Activated naive CD4-positive, alpha-beta T cell treated with anti-CD3 and anti-CD28 coated beads, Interleukin-2, amount 50 U/mL, for 16 hours (primary cell): ENCODE data around the gene KCNMA1.

Experiments used
- DNase-seq: peaks from one replicate; pipeline ENCODE4 v3.0.0-alpha.2; 2020

KCNMA1 gene

GRCh38 chr10:77226853-77227565, 410.6 kb downstream of the KCNMA1 start:
- DNase-seq = no peak

GRCh38 chr10:77226452-77226851, 411.2 kb downstream of the KCNMA1 start:
- no peak for DNase-seq

- DNase-seq = no peak
These were observed 411.6 kb downstream of the KCNMA1 start for GRCh38 chr10:77226020-77226419.

- DNase-seq = no peak
These were observed 413.8 kb downstream of the KCNMA1 start for GRCh38 chr10:77223526-77224460.

- DNase-seq = no peak
These were observed 417.5 kb downstream of the KCNMA1 start for GRCh38 chr10:77220150-77220549.

GRCh38 chr10:77219046-77219445, 418.6 kb downstream of the KCNMA1 start:
- DNase-seq = no peak

GRCh38 chr10:77214799-77215198, 422.8 kb downstream of the KCNMA1 start:
- DNase-seq = no peak

GRCh38 chr10:77212632-77213031, 425.0 kb downstream of the KCNMA1 start:
- no peak for DNase-seq

- DNase-seq = no peak
These were observed 427.0 kb downstream of the KCNMA1 start for GRCh38 chr10:77210645-77211044.

- DNase-seq = no peak
These were observed 428.8 kb downstream of the KCNMA1 start for GRCh38 chr10:77208684-77209256.

- no peak for DNase-seq
These were observed 429.8 kb downstream of the KCNMA1 start for GRCh38 chr10:77207828-77208185.

- DNase-seq = no peak
These were observed 430.3 kb downstream of the KCNMA1 start for GRCh38 chr10:77207182-77207827.

GRCh38 chr10:77205135-77205534, 432.5 kb downstream of the KCNMA1 start:
- DNase-seq = no peak

GRCh38 chr10:77204171-77204570, 433.4 kb downstream of the KCNMA1 start:
- no peak for DNase-seq

GRCh38 chr10:77202857-77203256, 434.8 kb downstream of the KCNMA1 start:
- DNase-seq = no peak

GRCh38 chr10:77201135-77202106, 436.2 kb downstream of the KCNMA1 start:
- no peak for DNase-seq

- DNase-seq = no peak
These were observed 440.1 kb downstream of the KCNMA1 start for GRCh38 chr10:77197544-77197943.

GRCh38 chr10:77196614-77197013, 441.0 kb downstream of the KCNMA1 start:
- no peak for DNase-seq

- DNase-seq = no peak
These were observed 442.5 kb downstream of the KCNMA1 start for GRCh38 chr10:77195101-77195500.

- DNase-seq = no peak
These were observed 444.6 kb downstream of the KCNMA1 start for GRCh38 chr10:77193001-77193400.

- no peak for DNase-seq
These were observed 445.2 kb downstream of the KCNMA1 start for GRCh38 chr10:77192402-77192801.
